ENCODE measurements around the gene PTPN1.
"Not testable (repeated sequence)": the region's sequence is repeated elsewhere in the genome, so short reads cannot be mapped to it uniquely, and the experiment has no call there.

DNA sequence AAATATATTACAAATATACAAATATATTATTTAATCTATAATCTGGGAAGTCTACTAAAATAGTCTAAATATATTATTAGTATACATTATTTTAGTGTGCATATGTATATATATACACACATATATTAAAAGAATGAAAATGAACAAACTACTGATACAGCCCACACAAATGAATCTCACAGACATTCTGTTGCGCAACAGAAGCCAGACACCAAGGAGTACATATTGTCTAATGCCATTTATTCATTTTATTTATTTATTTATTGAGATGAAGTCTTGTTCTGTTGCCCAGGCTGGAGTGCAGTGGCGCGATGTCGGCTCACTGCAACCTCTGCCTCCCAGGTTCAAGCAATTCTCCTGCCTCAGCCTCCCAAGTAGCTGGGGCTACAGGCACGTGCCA, 35.8 kb upstream of the PTPN1 start:
- TF ChIP-seq, protein P1, sequence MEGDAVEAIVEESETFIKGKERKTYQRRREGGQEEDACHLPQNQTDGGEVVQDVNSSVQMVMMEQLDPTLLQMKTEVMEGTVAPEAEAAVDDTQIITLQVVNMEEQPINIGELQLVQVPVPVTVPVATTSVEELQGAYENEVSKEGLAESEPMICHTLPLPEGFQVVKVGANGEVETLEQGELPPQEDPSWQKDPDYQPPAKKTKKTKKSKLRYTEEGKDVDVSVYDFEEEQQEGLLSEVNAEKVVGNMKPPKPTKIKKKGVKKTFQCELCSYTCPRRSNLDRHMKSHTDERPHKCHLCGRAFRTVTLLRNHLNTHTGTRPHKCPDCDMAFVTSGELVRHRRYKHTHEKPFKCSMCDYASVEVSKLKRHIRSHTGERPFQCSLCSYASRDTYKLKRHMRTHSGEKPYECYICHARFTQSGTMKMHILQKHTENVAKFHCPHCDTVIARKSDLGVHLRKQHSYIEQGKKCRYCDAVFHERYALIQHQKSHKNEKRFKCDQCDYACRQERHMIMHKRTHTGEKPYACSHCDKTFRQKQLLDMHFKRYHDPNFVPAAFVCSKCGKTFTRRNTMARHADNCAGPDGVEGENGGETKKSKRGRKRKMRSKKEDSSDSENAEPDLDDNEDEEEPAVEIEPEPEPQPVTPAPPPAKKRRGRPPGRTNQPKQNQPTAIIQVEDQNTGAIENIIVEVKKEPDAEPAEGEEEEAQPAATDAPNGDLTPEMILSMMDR (IDR thresholded peaks at IDR 0.05 in 4 of 5, conservative IDR thresholded peaks at IDR 0.05 in 1 of 5), result not testable (repeated sequence)
- not testable (repeated sequence) for TF ChIP-seq POLR2A (IDR thresholded peaks at IDR 0.05)

Data from gastrocnemius medialis (tissue), 4 donors.